CD4-positive, alpha-beta T cell treated with Interleukin-15 for 1 hour (primary cell): Measurements from ENCODE around the gene APOA1.
A peak's percentile ranks its signal among the peaks of the same experiment; 100 is the strongest.

Source experiments
- DNase-seq: peaks from one replicate; pipeline ENCODE4 v3.0.0-alpha.2; 2020

APOA1 gene

GRCh38 chr11:116837231-116838091 lies at the start of gene APOA1:
Gene APOA1 (minus strand): TSS chr11:116837622. CDS start chr11:116837387, 235 bp downstream.
- DNase-seq = no peak

- DNase-seq = no peak
These were observed 48.7 kb upstream of the APOA1 start for GRCh38 chr11:116885951-116886655.

GRCh38 chr11:116882386-116882785 lies 45.0 kb upstream of the APOA1 start:
- no peak for DNase-seq

- DNase-seq = no peak
These were observed 43.7 kb upstream of the APOA1 start for GRCh38 chr11:116881143-116881542.

GRCh38 chr11:116879800-116880625 lies 42.6 kb upstream of the APOA1 start:
- peak; percentile 24 for DNase-seq

GRCh38 chr11:116876656-116877055 lies 39.2 kb upstream of the APOA1 start:
- DNase-seq = no peak

GRCh38 chr11:116875194-116875593 lies 37.8 kb upstream of the APOA1 start:
- no peak for DNase-seq

- DNase-seq = no peak
These were observed 36.8 kb upstream of the APOA1 start for GRCh38 chr11:116874251-116874650.

GRCh38 chr11:116873381-116873780 lies 36.0 kb upstream of the APOA1 start:
- DNase-seq = no peak

GRCh38 chr11:116871248-116871647 lies 33.8 kb upstream of the APOA1 start:
- no peak for DNase-seq

GRCh38 chr11:116870054-116870453 lies 32.6 kb upstream of the APOA1 start:
- no peak for DNase-seq

GRCh38 chr11:116869610-116870009 lies 32.2 kb upstream of the APOA1 start:
- no peak for DNase-seq

GRCh38 chr11:116868066-116868465 lies 30.6 kb upstream of the APOA1 start:
- no peak for DNase-seq

GRCh38 chr11:116867619-116868018 lies 30.2 kb upstream of the APOA1 start:
- no peak for DNase-seq

- no peak for DNase-seq
These were observed 29.5 kb upstream of the APOA1 start for GRCh38 chr11:116866804-116867455.

GRCh38 chr11:116865696-116866095 lies 28.3 kb upstream of the APOA1 start:
- DNase-seq = no peak

- no peak for DNase-seq
These were observed 27.1 kb upstream of the APOA1 start for GRCh38 chr11:116864531-116864930.

GRCh38 chr11:116862951-116863350 lies 25.5 kb upstream of the APOA1 start:
- no peak for DNase-seq

GRCh38 chr11:116862185-116862584 lies 24.8 kb upstream of the APOA1 start:
- DNase-seq = no peak

GRCh38 chr11:116861539-116861938 lies 24.1 kb upstream of the APOA1 start:
- no peak for DNase-seq

- DNase-seq = no peak
These were observed 22.9 kb upstream of the APOA1 start for GRCh38 chr11:116860303-116860702.

GRCh38 chr11:116859175-116859574 lies 21.8 kb upstream of the APOA1 start:
- DNase-seq = no peak

GRCh38 chr11:116857936-116858335 lies 20.5 kb upstream of the APOA1 start:
- DNase-seq = no peak
